ENCODE results near the gene NECAB3. TPM values are rescaled to one million over a fixed set of nuclear protein-coding genes. Genes with fewer than 3 reads are reported as not detected.
A peak's percentile ranks its signal among the peaks of the same experiment; 100 is the strongest.

The NECAB3 gene
- total RNA-seq, 2 donors from 2014 or later: 77.2 to 92.3 TPM

- Mint-ChIP-seq H3K4me1 (peaks cover 14% of the 10 kb centered on the region), H3K9me3 (no peaks in the 10 kb centered on the region), H3K4me3 (no peak overlapping the region), H3K27ac (peak overlapping the region; percentile 12), H3K36me3 (ENCODE audit: low read depth) (peaks cover 11% of the 10 kb centered on the region), H3K27me3 (ENCODE audit: insufficient read depth) (no peaks in the 10 kb centered on the region)
- no peak overlapping the region for H3K27ac ChIP-seq (ENCODE audit: low read depth, low read length)
- H3K4me1 ChIP-seq (ENCODE audit: control insufficient read depth, insufficient read depth, low read length): peaks cover 3% of the 10 kb centered on the region
- WGBS, 2 experiments (ENCODE audit: insufficient coverage in 1 of 2, insufficient read length in 1 of 2): 81 to 96% methylated on average over 2 to 4 of the region's 4 CpGs
- H3K9me3 ChIP-seq (ENCODE audit: control insufficient read depth, low read length): no peaks in the 10 kb centered on the region
- no peaks in the 10 kb centered on the region for H3K27me3 ChIP-seq (ENCODE audit: control insufficient read depth, insufficient read depth, low read length, poor library complexity, severe bottlenecking)
- H3K4me3 ChIP-seq (ENCODE audit: low read length): no peak overlapping the region
- no peak for DNase-seq
- H3K36me3 ChIP-seq (ENCODE audit: control insufficient read depth, insufficient read depth, low read length): peaks cover 6% of the 10 kb centered on the region
- no peak overlapping the region for H3K9ac ChIP-seq (ENCODE audit: extremely low read depth, low read length, poor library complexity, severe bottlenecking)
- TF ChIP-seq, protein P1, sequence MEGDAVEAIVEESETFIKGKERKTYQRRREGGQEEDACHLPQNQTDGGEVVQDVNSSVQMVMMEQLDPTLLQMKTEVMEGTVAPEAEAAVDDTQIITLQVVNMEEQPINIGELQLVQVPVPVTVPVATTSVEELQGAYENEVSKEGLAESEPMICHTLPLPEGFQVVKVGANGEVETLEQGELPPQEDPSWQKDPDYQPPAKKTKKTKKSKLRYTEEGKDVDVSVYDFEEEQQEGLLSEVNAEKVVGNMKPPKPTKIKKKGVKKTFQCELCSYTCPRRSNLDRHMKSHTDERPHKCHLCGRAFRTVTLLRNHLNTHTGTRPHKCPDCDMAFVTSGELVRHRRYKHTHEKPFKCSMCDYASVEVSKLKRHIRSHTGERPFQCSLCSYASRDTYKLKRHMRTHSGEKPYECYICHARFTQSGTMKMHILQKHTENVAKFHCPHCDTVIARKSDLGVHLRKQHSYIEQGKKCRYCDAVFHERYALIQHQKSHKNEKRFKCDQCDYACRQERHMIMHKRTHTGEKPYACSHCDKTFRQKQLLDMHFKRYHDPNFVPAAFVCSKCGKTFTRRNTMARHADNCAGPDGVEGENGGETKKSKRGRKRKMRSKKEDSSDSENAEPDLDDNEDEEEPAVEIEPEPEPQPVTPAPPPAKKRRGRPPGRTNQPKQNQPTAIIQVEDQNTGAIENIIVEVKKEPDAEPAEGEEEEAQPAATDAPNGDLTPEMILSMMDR (conservative IDR thresholded peaks at IDR 0.05): no peak
These were observed 19.1 kb downstream of the NECAB3 start for GRCh38 chr20:33655164-33655563.

DNA sequence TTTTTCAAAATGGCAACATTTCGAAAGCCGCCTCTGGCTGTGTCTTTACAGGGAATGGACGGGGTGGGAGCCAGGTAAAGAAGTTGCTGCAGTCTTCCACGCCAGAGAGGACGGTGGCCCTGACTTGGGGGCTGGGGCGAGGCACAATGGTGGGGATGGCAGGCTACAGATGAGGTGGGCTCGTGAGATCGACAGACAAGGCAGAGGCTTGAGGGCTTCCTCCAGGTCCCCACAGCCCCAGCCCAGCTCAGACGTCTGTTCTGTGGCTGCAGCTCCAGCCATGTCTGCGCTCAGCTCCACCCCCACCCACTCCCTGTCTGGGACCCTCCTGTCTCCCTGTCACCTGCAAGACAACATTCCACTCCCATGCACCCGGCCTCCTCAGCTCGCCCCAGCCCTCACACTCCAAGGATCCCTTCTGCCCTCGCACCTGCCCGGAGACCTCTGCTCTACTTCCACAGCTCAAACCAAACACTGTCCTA, 19.5 kb downstream of the NECAB3 start:
- WGBS, 2 experiments (ENCODE audit: insufficient coverage in 1 of 2, insufficient read length in 1 of 2): 88 to 94% methylated on average over 5 to 14 of the region's 14 CpGs
- Mint-ChIP-seq H3K9me3 (no peaks in the 10 kb centered on the region), H3K4me3 (no peak overlapping the region), H3K36me3 (ENCODE audit: low read depth) (peaks cover 11% of the 10 kb centered on the region), H3K27ac (peak overlapping the region; percentile 12), H3K4me1 (peaks cover 14% of the 10 kb centered on the region), H3K27me3 (ENCODE audit: insufficient read depth) (no peaks in the 10 kb centered on the region)
- TF ChIP-seq, protein P1 (conservative IDR thresholded peaks at IDR 0.05): no peak
- Histone ChIP-seq H3K27me3 (ENCODE audit: control insufficient read depth, insufficient read depth, low read length, poor library complexity, severe bottlenecking) (no peaks in the 10 kb centered on the region), H3K4me3 (ENCODE audit: low read length) (no peak overlapping the region), H3K9me3 (ENCODE audit: control insufficient read depth, low read length) (no peaks in the 10 kb centered on the region), H3K36me3 (ENCODE audit: control insufficient read depth, insufficient read depth, low read length) (peaks cover 6% of the 10 kb centered on the region), H3K9ac (ENCODE audit: extremely low read depth, low read length, poor library complexity, severe bottlenecking) (no peak overlapping the region), H3K27ac (ENCODE audit: low read depth, low read length) (no peak overlapping the region), H3K4me1 (ENCODE audit: control insufficient read depth, insufficient read depth, low read length) (peaks cover 3% of the 10 kb centered on the region)
- no peak for DNase-seq

GRCh38 chr20:33653900-33654596, 20.2 kb downstream of the NECAB3 start:
- Histone ChIP-seq H3K36me3 (ENCODE audit: control insufficient read depth, insufficient read depth, low read length) (peaks cover 6% of the 10 kb centered on the region), H3K4me3 (ENCODE audit: low read length) (no peak overlapping the region), H3K9me3 (ENCODE audit: control insufficient read depth, low read length) (no peaks in the 10 kb centered on the region), H3K9ac (ENCODE audit: extremely low read depth, low read length, poor library complexity, severe bottlenecking) (no peak overlapping the region), H3K27me3 (ENCODE audit: control insufficient read depth, insufficient read depth, low read length, poor library complexity, severe bottlenecking) (no peaks in the 10 kb centered on the region), H3K27ac (ENCODE audit: low read depth, low read length) (no peak overlapping the region), H3K4me1 (ENCODE audit: control insufficient read depth, insufficient read depth, low read length) (no peaks in the 10 kb centered on the region)
- WGBS, 2 experiments (ENCODE audit: insufficient coverage in 1 of 2, insufficient read length in 1 of 2): 95 to 96% methylated on average over 9 to 11 of the region's 11 CpGs
- Mint-ChIP-seq H3K4me3 (no peak overlapping the region), H3K36me3 (ENCODE audit: low read depth) (peaks cover 9% of the 10 kb centered on the region), H3K4me1 (peaks cover 14% of the 10 kb centered on the region), H3K9me3 (no peaks in the 10 kb centered on the region), H3K27ac (peak overlapping the region; percentile 80), H3K27me3 (ENCODE audit: insufficient read depth) (no peaks in the 10 kb centered on the region)
- TF ChIP-seq, protein P1 (conservative IDR thresholded peaks at IDR 0.05): no peak
- peak; percentile 77 for DNase-seq
